Stromal cell of bone marrow (primary cell): ENCODE data around the gene PRF1.

Experiments
- DNase-seq: peaks from one replicate; pipeline ENCODE4 v3.0.0-alpha.2; 2012; ENCODE audit warnings: low read depth

PRF1 gene

GRCh38 chr10:70560511-70560941 is 42.0 kb downstream of the PRF1 start:
- DNase-seq: no peak

DNA sequence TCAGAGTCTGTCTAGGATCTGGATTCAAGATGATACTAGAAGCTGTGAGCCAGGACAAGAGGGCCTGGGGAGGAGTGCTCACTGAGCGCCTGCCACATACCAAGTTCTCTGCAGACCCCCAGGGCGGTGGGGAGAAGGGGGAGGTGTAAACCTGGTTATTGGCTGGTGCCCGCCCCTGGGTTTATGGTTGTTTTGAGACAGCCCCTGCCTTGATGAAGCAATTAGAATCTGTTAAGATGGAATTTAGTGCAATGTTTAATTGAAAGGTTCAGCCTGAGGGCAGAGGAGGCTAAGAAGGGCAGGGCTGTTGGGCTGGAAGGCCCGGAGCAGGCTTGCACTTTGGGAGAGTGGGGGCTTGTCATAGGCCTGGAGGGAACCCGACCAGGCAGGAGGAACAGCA is 42.7 kb downstream of the PRF1 start:
- DNase-seq: no peak

DNA sequence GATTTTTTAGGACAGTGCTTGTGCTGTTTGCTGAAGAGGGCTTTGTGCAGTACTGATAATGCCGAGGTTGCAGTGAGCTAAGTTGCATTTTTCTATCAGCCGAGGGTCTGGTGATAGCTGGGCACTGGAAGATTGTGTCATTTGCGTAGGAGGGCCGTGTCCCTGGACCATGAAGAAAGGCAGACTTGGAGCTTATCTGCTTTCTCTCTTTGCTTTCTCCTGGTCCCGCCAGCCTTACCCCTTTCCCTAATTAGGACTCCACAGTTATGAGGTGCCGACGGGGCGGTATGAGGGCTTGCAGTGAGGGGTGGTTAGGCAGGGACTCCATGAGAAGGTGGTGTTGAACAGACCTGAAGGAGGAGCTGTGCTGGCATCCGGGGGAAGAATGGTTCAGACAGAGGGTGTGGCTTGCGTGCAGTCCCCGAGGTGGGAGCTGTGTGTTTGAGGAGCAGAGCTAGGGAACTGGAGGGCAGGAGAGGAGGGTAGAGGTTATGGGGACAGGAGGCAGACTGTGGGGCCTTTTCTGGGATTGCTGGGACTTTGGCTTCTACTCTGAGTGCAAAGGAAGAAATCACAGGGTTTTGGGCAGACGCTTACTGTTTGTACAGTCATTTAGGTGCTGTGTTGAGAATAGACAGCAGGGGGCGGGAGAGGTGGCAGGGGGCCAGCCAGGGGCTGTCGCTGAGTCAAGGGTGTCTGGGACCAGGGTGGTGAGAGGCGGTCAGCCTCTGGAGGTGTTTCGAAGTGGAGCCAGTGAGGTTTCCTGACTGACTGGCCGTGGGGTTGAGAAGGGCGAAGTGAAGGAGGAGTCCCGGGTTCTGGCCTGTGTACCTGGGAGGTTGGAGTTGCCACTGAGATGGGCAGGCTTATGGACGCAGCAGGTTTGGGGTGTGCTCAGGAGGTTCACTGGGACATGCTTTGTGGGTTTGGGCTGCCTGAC is 43.4 kb downstream of the PRF1 start:
- no peak for DNase-seq

GRCh38 chr10:70558295-70558694 is 44.2 kb downstream of the PRF1 start:
- no peak for DNase-seq

GRCh38 chr10:70557876-70558275 is 44.7 kb downstream of the PRF1 start:
- no peak for DNase-seq

DNA sequence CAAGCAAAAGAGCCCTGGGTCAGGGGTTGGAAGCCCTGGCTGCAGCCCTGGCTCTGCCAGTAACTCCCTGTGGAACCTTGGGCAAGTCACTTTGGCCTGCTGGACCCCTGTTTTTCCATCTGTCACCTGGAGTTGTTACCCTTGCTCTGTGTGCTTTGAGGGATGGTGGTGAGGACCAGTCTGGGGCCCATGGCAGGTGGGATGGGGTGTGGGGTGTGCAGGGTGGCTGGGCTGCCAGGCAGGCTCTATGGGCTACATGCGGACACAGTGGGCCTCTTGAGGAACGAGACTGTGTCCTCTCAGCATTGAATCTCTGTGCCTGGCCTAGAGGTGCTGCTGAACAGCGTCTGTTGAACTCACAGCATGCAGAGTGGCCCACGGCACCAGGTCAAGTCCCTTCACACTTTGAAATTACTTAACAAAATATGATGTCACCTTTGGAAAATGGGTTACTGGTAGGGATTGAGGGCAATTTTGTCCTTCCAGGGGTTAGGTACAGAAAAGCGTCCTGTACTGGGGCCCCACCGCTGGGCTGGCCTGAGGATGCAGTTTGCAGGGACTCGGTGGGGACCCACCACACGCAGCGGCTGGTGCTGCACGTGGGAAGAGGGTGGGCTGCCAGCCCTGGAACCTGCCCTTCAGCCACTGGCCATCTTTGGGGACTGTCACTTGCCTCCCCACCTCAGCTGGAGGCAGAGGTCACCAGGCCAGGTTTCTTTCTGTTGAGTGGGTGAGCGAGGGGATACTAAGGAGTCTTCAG is 45.3 kb downstream of the PRF1 start:
- no peak for DNase-seq

DNA sequence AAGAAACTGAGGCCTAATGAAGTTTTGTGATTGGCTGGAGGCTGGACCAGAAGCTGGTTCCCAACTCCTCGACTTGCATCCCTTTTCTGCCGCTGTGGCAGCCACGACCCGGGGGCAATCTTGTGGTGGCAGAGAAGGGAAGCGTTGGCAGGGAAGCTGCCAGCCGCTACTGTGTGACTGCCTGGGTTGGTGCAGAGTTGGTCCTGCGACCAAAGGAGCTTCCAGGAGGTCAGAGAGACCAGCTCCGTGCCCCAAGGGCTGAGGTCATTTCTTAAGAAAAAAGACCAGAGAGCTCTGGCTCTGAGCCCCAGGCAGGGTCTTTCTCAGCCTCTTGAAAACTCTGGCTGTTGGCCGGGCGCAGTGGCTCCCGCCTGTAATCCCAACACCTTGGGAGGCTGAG is 47.2 kb downstream of the PRF1 start:
- DNase-seq: no peak

DNA sequence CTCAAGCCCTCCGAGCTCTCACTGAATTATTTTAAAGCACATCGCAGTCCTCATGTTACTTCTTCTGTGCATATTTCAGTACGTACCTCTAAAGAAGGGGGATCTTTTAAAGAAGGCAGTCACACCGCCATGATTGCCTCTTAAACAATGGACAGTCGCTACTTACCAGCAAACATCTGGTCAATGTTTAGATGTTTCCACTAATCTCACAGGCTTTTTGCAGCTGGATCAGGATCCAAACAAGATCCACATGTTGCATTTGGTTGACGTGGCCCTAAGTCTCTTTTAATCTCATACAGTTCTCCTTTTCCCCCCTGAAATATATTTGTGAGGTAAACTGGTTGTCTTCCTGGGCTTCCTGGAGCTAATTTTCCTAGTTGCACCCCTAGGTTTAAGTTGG is 50.0 kb downstream of the PRF1 start:
- DNase-seq: no peak

GRCh38 chr10:70551971-70552422 is 50.5 kb downstream of the PRF1 start:
- DNase-seq: peak; percentile 53

GRCh38 chr10:70551466-70551865 is 51.1 kb downstream of the PRF1 start:
- DNase-seq: no peak

DNA sequence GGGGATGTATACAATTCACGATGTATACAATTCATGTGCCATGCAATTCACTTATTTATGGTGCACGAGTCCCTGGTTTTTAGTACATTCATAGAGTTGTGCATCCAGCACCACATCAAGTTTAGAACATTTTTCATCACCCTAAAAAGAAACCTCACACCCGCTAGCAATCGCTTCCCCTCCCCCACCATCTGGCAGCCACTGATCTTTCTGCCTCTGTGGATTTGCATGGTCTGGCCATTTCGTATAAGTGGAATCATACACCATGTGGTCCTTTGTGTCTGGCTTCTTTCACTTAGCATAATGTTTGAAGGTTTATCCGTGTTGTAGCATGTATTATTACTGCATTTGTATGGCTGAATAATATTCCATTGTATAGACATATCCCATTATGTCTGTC is 52.1 kb downstream of the PRF1 start:
- DNase-seq: no peak

GRCh38 chr10:70549962-70550458 is 52.5 kb downstream of the PRF1 start:
- DNase-seq: peak; percentile 29

GRCh38 chr10:70549351-70549961 is 53.1 kb downstream of the PRF1 start:
- no peak for DNase-seq
